HEK293 (cell line): ENCODE measurements around the gene CA5A.

Experiments used
- CTCF ChIP-seq: fragments of 450-650 bp; formaldehyde crosslinking; IDR thresholded peaks from 2 replicates; pipeline ENCODE4 v1.5.1; 2016; ENCODE audit warnings: missing biosample characterization, missing genetic modification characterization
- INSM2 ChIP-seq: fragments of 450-650 bp; formaldehyde crosslinking; IDR thresholded peaks from 2 replicates; pipeline ENCODE4 v1.5.1; 2016; ENCODE audit warnings: missing biosample characterization, missing genetic modification characterization
- KLF10 ChIP-seq: fragments of 450-650 bp; IDR thresholded peaks from 2 replicates; pipeline ENCODE4 v1.5.1; 2018; ENCODE audit warnings: missing biosample characterization, mild to moderate bottlenecking, missing genetic modification characterization
- ZBTB11 ChIP-seq: fragments of 450-650 bp; formaldehyde crosslinking; conservative IDR thresholded peaks from 2 replicates; pipeline ENCODE4 v1.5.1; 2016; ENCODE audit warnings: low read depth, missing biosample characterization, missing genetic modification characterization
- ZNF37A ChIP-seq: fragments of 450-650 bp; IDR thresholded peaks from 2 replicates; pipeline ENCODE4 v1.5.1; 2018; ENCODE audit warnings: missing biosample characterization, missing genetic modification characterization
- ZNF645 ChIP-seq: fragments of 450-650 bp; formaldehyde crosslinking; IDR thresholded peaks from 2 replicates; pipeline ENCODE4; 2016; ENCODE audit warnings: missing biosample characterization, missing genetic modification characterization
- ZSCAN30 ChIP-seq: fragments of 450-650 bp; IDR thresholded peaks from 2 replicates; pipeline ENCODE4 v1.5.1; 2018; ENCODE audit warnings: missing biosample characterization, mild to moderate bottlenecking, missing genetic modification characterization, moderate library complexity

- no peak for TF ChIP-seq CTCF (tag by site-specific recombination)
- no peak for TF ChIP-seq ZNF645 (tag by site-specific recombination)
- TF ChIP-seq KLF10, result no peak
- no peak for TF ChIP-seq ZSCAN30 (tag by site-specific recombination)
- TF ChIP-seq ZBTB11, result no peak
- TF ChIP-seq ZNF37A, result no peak
- TF ChIP-seq INSM2, result no peak
Observed at GRCh38 chr16:87921236-87921773, 15.0 kb downstream of the CA5A start.
